HG02885 (cell line): ENCODE data around the gene ANKRD30A.
"Not testable (repeated sequence)": the region's sequence is repeated elsewhere in the genome, so short reads cannot be mapped to it uniquely, and the experiment has no call there.

Source experiments
- ATAC-seq: cut with Tn5 transposase; IDR thresholded peaks from one replicate; pipeline ENCODE4 v1.9.1; 2021; ENCODE audit warnings: mild to moderate bottlenecking; ENCODE audit not compliant: unreplicated experiment, poor library complexity

Gene ANKRD30A

GRCh38 chr10:37125191-37125732 is at the start of gene ANKRD30A:
ANKRD30A (plus strand) TSS chr10:37125598; CDS start chr10:37125788, 190 bp downstream.
- ATAC-seq, result no peak

- not testable (repeated sequence) for ATAC-seq
These were observed 49.3 kb upstream of the ANKRD30A start for GRCh38 chr10:37076083-37076482.

GRCh38 chr10:37095792-37096573 is 29.4 kb upstream of the ANKRD30A start:
- ATAC-seq, result no peak

GRCh38 chr10:37101261-37101660 is 24.1 kb upstream of the ANKRD30A start:
- ATAC-seq, result no peak

- ATAC-seq, result no peak
These were observed 16.4 kb upstream of the ANKRD30A start for GRCh38 chr10:37109000-37109399.

GRCh38 chr10:37124532-37124931 is 866 bp upstream of the ANKRD30A start:
- no peak for ATAC-seq

- ATAC-seq, result no peak
These were observed 523 bp downstream of the ANKRD30A start for GRCh38 chr10:37125921-37126320.

GRCh38 chr10:37146443-37146842 is 21.0 kb downstream of the ANKRD30A start:
- ATAC-seq, result no peak

GRCh38 chr10:37162430-37162829 is 37.0 kb downstream of the ANKRD30A start:
- ATAC-seq, result not testable (repeated sequence)

GRCh38 chr10:37171945-37172344 is 46.5 kb downstream of the ANKRD30A start:
- ATAC-seq, result not testable (repeated sequence)

- ATAC-seq, result not testable (repeated sequence)
These were observed 52.9 kb downstream of the ANKRD30A start for GRCh38 chr10:37178296-37178695.

- not testable (repeated sequence) for ATAC-seq
These were observed 57.3 kb downstream of the ANKRD30A start for GRCh38 chr10:37182719-37183118.

GRCh38 chr10:37206132-37206531 is 80.7 kb downstream of the ANKRD30A start:
- ATAC-seq, result no peak

GRCh38 chr10:37220866-37221265 is 95.5 kb downstream of the ANKRD30A start:
- ATAC-seq, result no peak

- no peak for ATAC-seq
These were observed 96.6 kb downstream of the ANKRD30A start for GRCh38 chr10:37222046-37222445.

- no peak for ATAC-seq
These were observed 99.8 kb downstream of the ANKRD30A start for GRCh38 chr10:37225163-37225562.

- no peak for ATAC-seq
These were observed 101.1 kb downstream of the ANKRD30A start for GRCh38 chr10:37226524-37226923.

- no peak for ATAC-seq
These were observed 109.3 kb downstream of the ANKRD30A start for GRCh38 chr10:37234692-37235091.

GRCh38 chr10:37236093-37236492 is 110.7 kb downstream of the ANKRD30A start:
- no peak for ATAC-seq

- no peak for ATAC-seq
These were observed 114.8 kb downstream of the ANKRD30A start for GRCh38 chr10:37240223-37240622.

GRCh38 chr10:37246637-37247036 is 121.2 kb downstream of the ANKRD30A start:
- no peak for ATAC-seq

GRCh38 chr10:37255837-37256236 is 130.4 kb downstream of the ANKRD30A start:
- ATAC-seq, result not testable (repeated sequence)
